CD4-positive, alpha-beta T cell treated with Interleukin-15 for 4 hours (primary cell): ENCODE data around the gene AKR1C1.
"Not testable (repeated sequence)": the region's sequence is repeated elsewhere in the genome, so short reads cannot be mapped to it uniquely, and the experiment has no call there.

Source experiments
- DNase-seq: peaks from one replicate; pipeline ENCODE4 v3.0.0-alpha.2; 2020; ENCODE audit warnings: low spot score

Gene AKR1C1

DNA sequence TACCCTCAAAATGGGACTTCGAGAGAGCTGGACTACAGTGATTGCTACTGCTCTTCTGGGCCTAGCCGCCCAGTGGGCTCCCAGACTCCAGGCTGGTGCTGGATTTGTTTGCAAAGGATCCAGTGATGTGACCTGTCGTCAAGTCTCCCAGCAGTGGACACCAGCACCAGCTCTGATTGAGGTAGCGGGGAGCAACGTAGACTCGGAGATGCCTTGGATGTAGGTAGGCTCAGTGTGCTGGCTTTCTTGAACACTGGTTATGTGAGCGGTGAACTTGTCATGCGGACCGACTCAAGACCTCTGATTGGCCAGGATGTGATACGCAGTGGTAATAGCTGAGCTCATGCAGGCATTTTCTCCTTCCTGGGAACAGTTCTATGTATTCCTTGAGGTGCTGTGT lies 21.0 kb downstream of the AKR1C1 start:
- no peak for DNase-seq

DNA sequence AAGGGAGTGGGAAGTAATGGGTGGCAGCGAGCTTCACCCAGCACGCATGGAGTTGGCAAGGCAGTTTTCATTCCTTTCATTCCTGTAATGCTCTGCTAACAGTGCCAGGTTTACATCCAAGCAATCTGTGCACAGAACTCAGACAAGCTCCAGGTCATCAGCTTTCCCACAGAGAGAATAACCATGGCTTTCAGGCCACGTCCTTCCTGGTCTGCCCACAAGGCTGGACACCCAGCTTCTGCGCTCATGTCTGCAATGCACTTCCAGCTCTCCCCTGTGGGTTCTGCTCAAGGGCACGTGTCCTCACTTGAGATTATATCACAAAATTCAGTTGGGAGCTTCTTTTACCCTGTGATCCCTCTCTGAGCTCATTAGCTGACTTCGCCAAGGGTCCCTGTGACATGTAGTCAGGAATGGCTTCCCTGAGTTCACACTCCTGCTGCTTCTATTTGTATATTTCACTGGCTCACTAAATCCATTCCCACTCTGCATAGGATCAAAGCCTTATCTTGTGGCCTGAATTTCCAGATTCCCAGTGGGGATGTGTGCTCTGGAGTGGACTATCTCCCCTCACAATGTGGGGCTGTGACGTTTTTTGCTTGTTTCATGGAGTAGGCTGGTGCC lies 21.9 kb downstream of the AKR1C1 start:
- no peak for DNase-seq

GRCh38 chr10:4988000-4988641 lies 24.9 kb downstream of the AKR1C1 start:
- DNase-seq, result not testable (repeated sequence)

DNA sequence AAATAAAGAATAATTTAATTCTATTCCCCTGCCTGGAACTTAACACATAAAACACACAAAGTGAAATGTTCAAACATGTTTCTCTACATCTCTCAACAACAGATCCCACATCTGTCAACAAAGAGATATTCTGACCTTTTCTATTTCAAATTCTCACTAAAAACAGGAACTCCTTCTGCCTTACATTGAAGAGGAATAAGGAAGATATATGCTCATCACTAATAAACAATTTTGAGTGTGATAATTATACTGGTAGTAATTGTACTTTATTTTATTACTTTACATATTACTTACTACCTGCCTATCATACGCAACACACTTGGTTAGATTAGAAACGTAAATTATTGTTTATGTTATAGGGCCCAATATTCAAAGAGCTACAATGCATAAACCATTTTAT lies 27.0 kb downstream of the AKR1C1 start:
- no peak for DNase-seq

- not testable (repeated sequence) for DNase-seq
These were observed 28.2 kb downstream of the AKR1C1 start for GRCh38 chr10:4991463-4991862.

DNA sequence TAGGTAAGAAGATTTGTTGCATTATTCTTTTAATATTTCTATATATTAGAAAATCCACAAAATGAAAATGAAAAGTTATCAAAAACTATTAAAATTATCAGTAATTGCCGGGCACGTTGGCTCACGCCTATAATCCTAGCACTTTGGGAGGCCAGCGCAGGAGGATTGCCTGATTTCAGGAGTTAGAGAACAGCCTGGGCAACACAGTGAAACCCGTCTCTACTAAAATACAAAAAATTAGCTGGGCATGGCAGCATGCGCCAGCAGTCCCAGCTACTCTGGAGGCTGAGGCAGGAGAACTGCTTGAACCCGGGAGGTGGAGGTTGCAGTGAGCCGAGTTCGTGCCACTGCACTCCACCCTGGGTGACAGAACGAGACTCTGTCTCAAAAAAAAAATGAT lies 29.3 kb downstream of the AKR1C1 start:
- DNase-seq, result not testable (repeated sequence)

DNA sequence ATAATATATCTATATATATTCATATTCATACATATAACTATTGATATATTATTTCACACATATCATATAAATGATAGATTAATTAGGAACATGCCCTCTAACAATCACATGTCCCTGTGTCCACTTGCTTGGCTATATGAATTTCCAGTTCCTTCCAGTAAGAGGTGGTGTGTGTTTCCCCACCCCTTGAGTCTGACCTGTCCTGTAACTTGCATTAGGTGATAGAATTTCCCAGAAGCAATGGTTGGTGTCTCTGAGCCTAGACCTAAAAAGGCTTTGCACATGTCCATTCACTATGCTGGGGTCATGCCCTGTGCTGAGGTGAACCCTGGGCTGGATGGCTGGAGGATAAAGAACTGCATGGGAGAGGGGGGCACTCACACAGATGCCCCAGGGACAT lies 31.0 kb downstream of the AKR1C1 start:
- DNase-seq, result not testable (repeated sequence)

DNA sequence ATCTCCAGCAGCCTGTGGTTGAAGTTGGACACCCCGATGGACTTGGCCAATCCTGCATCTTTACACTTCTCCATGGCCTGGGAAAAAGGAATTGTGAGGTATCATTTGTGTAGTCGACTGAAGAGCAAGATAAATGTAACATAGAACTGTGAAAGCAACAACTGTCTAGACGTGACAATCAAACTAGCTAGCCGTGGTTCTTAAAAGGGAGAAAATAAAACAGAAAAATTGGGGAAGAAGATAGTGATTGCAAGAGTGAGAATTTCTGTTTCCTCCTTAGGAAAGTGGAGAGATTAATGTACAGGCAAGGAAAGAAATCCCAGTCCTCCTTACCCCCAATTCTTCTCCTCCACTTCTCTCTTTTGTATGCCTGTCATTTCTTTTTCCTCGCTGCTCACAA lies 35.5 kb downstream of the AKR1C1 start:
- no peak for DNase-seq

GRCh38 chr10:5002013-5002727 lies 39.0 kb downstream of the AKR1C1 start:
- DNase-seq, result no peak

DNA sequence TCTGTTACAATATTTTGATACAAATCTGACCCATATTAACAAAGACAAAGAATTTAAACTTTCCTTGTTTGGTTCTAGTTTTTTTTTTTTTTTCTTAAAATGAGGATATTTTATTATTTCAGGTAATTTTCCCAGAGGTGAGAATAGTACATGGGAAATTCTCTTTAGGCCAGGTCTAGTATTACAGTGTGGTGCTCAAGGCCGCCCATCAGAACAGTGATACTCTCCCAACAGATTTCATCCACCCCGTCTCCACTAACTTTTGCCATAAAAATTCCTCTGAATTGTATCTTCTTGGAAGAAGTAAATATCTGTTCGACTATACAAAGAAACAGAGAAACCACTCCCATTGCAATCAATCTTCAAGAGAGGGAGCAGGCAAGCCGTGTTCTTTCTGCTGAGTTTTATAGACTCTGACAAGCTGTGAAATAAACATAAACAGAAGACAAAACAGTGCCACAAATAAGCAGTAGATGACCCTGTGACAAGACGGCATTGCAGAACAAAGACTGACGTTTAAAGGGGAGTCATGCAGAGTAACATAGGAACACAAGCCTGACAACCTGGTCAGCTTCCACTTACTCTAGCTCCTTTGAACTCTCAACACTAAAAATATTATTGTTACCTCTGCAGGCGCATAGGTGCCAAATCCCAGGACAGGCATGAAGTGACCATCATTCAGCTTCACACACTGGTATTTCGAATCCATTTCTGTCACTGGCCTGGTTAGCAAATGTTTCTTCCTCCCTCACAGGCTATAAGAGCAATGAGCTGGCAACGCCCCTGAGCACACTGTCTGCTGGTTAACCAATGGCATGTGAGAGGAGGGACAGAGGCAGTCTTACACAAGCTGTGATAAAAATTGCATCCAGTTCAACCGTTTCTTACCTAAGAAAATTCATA lies 40.2 kb downstream of the AKR1C1 start, which contains the start of gene AKR1C2:
AKR1C2 (minus strand) TSS at position 731 of the 903 bp plus-strand sequence; CDS start at position 709, 22 bp downstream.
- not testable (repeated sequence) for DNase-seq

DNA sequence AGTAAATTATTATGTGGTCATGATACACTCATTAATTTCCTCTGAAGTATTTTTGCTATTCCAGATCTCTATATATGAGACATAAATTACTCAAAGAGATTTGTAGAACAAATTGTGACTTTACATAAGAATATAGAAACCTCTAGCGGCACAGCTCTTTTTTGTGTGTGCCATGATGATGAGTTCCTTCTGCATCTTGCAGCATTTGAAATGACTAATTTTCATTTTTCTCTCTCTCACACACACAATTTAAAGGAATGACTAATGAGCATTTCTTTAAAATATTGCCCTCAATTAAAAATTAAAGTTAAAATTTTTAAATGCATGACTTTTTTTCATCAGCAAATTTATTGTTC lies 40.8 kb downstream of the AKR1C1 start:
- not testable (repeated sequence) for DNase-seq

DNA sequence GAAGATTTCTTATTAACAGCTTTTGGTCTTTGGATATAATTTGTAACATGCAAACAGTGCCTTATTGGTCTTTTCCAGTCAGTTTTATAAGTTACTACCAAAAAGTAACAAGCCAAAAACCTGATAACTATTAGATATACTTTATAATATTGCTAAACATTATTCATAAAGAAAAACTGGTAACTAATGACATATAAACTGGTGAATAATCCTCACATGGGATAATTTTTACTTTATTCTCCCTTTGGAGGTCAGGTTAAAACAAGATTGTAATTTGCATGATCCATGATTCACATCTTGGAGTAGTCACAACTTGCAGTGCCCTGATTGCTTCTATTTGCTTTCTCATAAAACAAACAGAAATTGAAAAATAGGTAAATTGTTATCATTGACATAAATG lies 41.3 kb downstream of the AKR1C1 start:
- DNase-seq, result not testable (repeated sequence)

DNA sequence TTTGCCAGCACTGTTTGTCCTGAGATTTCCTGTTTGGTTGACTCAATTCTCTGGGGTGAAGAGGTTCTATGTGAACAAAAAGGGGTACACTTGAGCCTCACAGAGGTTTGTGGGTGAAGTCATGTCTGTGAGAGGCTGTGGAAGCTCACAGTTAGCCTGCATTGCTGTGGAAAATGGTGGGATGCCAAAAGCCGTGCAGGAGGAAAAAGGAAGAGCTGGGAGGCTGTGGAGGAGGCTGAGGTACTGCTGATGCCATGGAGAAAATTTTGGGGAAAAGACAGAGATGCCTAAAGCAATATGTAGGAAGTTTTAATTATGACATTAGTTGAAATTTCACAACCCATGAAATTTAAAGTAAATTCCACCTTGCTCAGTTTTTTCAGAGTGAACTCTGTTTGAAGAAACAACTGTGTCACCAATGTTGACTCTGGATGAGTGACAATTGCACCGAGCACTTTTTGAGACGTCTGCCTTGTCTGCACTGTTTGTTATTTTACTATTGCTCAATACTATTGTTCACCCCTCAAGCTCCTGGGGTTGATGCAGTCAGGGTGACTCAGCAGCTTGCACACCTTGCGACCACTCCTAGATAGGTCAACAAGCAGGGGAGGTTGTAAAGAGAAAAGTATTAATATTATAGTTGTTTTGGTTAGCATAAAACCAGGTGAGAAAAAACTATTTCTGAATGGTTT lies 45.8 kb downstream of the AKR1C1 start:
- DNase-seq, result not testable (repeated sequence)

DNA sequence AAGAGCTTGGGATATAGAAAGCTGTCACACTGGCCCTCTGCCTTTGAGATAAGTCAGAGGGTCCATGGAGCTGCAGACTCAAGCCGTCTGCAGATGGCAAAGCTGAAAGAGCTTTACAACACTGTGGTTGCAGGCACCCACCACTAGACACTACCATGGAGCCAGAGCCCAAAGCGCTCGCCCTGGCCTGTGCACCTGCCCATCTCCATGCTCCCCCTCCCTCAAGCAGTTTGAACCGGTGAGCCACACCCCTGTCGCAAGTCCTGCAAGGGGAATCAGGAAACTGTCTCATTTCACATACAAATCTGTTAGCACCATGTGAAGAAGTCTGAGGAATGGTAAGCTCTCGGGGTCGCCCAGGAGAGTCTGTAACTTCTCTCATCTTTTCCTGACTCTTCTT lies 46.8 kb downstream of the AKR1C1 start:
- DNase-seq, result not testable (repeated sequence)

GRCh38 chr10:5011392-5011791 lies 48.2 kb downstream of the AKR1C1 start:
- not testable (repeated sequence) for DNase-seq

GRCh38 chr10:5012595-5012994 lies 49.4 kb downstream of the AKR1C1 start:
- no peak for DNase-seq

DNA sequence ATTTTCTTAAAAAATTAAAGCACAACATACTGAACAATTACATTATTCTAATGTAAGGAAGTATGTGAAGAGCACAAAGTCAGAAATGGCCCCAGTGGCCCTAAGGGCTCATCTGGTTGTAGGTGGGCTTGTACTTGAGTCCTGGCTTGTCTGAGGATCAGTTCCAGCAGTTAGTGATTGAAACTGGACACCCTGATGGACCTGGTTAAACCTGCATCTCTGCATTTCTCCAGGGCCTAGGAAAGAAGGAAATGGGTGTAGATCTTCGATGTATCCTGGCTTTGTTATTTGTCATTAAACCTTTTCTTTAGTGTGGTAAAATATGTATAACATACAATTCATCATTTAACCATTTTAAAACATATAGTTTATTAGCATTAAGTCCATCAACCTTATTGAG lies 50.2 kb downstream of the AKR1C1 start:
- DNase-seq, result no peak

GRCh38 chr10:5014200-5014910 lies 51.1 kb downstream of the AKR1C1 start:
- not testable (repeated sequence) for DNase-seq

GRCh38 chr10:5014936-5015335 lies 51.7 kb downstream of the AKR1C1 start:
- no peak for DNase-seq

DNA sequence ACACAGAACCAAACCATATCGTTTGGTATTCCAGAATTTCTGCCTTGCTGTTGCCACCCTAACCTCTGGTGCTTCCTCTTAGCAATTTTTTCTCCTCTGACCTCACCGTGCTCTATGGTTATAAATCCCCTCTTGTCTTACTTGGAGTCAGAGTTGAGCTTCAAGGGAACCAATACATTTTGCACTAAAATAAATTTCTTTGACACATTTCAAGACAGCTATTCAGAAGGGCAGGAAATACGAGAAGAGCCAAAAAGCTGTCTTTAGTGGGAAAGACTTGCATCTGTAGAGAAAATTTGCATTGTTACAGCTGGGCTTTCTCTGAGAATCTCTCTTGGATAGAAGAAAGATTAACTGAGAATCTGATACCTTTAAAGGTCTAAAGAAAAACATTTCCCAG lies 54.9 kb downstream of the AKR1C1 start:
- DNase-seq, result no peak
